Fibroblast of mammary gland (primary cell): ENCODE measurements around the gene ASCC3.
"Not testable (repeated sequence)": the region's sequence is repeated elsewhere in the genome, so short reads cannot be mapped to it uniquely, and the experiment has no call there.

ENCODE experiments used
- DNase-seq: peaks from one replicate; pipeline ENCODE4 v3.0.0-alpha.2; 2010; ENCODE audit warnings: low read depth
- H3K4me3 ChIP-seq: 2 replicates; pipeline ENCODE4 v1.5.1; 2011; ENCODE audit warnings: low read depth, mild to moderate bottlenecking, low read length, moderate library complexity; ENCODE audit not compliant: control insufficient read depth
- TF ChIP-seq, protein P1 (sequence below): conservative IDR thresholded peaks from 2 replicates; pipeline ENCODE4 v1.5.1; 2011; ENCODE audit warnings: low read depth, low read length, inconsistent platforms; ENCODE audit not compliant: control insufficient read depth, insufficient read depth

The ASCC3 gene

GRCh38 chr6:100845676-100846075 is 35.5 kb downstream of the ASCC3 start:
- no peak overlapping the region for H3K4me3 ChIP-seq
- TF ChIP-seq, protein P1, sequence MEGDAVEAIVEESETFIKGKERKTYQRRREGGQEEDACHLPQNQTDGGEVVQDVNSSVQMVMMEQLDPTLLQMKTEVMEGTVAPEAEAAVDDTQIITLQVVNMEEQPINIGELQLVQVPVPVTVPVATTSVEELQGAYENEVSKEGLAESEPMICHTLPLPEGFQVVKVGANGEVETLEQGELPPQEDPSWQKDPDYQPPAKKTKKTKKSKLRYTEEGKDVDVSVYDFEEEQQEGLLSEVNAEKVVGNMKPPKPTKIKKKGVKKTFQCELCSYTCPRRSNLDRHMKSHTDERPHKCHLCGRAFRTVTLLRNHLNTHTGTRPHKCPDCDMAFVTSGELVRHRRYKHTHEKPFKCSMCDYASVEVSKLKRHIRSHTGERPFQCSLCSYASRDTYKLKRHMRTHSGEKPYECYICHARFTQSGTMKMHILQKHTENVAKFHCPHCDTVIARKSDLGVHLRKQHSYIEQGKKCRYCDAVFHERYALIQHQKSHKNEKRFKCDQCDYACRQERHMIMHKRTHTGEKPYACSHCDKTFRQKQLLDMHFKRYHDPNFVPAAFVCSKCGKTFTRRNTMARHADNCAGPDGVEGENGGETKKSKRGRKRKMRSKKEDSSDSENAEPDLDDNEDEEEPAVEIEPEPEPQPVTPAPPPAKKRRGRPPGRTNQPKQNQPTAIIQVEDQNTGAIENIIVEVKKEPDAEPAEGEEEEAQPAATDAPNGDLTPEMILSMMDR = no peak
- DNase-seq = no peak

DNA sequence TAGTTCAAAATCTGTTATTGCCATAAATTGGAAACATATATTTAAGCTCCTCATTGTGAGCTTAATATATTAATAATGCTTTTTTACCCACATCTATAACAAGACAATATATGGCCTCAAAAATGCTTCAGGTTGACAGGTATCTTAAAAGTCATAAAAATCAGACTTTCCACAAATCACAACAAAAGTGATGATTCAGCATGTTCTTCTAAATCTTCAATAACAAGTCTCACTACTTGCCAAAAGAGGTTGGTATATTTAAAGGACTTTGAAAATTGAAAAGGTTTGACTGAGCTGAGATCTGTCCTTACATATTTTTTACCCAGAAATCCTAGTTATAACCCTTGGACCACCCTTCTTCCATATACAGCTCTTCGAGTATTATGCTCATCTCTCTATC is 41.7 kb downstream of the ASCC3 start:
- H3K4me3 ChIP-seq = no peak overlapping the region
- TF ChIP-seq, protein P1 = no peak
- no peak for DNase-seq

GRCh38 chr6:100838011-100838410 is 43.1 kb downstream of the ASCC3 start:
- TF ChIP-seq, protein P1 = no peak
- DNase-seq = no peak
- no peak overlapping the region for H3K4me3 ChIP-seq

DNA sequence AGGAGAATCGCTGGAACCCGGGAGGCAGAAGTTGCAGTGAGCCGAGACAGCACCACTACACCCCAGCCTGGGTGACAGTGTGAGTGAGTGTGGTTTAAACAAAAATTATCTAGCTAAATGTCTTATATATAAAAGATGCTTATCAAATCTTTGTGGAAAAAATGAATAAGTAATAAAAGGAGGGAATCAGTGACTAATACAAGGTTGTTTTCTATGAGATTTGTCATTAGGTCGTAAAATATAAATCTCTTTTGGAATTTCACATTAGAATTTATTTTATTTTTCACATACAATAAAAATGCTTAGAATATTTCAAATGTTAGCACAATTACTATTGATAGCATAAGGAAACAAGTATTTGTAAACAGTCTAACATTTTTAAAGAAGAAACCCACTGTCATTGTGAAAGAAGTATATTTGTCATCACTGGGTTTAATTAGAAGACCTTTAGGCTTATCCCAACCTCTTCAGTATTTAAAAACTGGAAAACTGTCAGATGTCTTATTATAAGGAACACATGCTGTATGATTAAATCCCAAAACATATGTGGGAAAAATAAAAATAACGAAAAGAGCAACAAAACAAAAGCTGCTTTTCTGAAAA is 47.1 kb downstream of the ASCC3 start:
- peak; percentile 3 for DNase-seq
- TF ChIP-seq, protein P1 = no peak
- no peak overlapping the region for H3K4me3 ChIP-seq

DNA sequence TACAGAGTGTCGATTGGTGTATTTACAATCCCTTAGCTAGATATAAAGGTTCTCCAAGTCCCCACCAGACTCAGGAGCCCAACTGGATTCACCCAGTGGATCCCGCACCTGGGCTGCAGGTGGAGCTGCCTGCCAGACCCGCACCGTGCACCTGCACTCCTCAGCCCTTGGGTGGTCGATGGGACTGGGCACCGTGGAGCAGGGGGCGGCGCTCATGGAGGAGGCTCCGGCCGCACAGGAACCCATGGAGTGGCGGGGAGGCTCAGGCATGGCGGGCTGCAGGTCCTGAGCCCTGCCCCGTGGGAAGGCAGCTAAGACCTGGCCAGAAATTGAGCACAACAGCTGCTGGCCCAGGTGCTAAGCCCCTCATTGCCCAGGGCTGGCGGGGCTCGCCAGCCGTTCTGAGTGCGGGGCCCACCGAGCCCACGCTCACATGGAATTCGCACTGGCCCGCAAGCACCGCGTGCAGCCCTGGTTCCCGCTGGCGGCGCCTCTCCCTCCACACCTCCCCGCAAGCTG is 52.0 kb downstream of the ASCC3 start:
- not testable (repeated sequence) for DNase-seq

GRCh38 chr6:100823041-100823440 is 58.1 kb downstream of the ASCC3 start:
- TF ChIP-seq, protein P1 = no peak
- DNase-seq = no peak
- H3K4me3 ChIP-seq = no peak overlapping the region

More for the DNA sequence above, 52.0 kb downstream of the ASCC3 start:
- not testable (repeated sequence) for H3K4me3 ChIP-seq

DNA sequence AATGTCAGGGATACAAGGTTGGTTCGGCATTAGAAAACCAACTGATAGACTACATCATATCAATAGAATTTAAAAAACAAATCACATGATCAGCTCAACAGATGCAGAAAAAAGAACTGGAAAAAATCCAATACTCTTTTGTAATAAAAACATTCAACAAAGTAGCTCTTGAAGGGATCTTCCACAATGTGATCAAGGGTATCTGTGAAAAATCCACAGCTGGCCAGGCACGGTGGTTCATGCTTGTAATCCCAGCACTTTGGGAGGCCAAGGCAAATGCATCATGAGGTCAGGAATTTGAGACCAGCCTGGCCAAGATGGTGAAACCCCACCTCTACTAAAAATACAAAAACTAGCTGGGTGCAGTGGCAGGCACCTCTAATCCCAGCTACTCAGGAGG is 63.1 kb downstream of the ASCC3 start:
- DNase-seq = peak; percentile 12
- no peak overlapping the region for H3K4me3 ChIP-seq
- TF ChIP-seq, protein P1 = no peak
